Transverse colon (tissue), 4 donors: ENCODE data around the gene CACNA1I. TPM values are rescaled to one million over a fixed set of nuclear protein-coding genes. Genes with fewer than 3 reads are reported as not detected.

Experiments used
- DNase-seq: peaks from one replicate; pipeline ENCODE4 v3.0.0-alpha.2; 2019
- H3K27ac ChIP-seq, 4 donors: fragments of 200-600 bp; sonication (generic); 2 replicates each; pipeline ENCODE4 v1.5.1; 2016 to 2018; ENCODE audit warnings: inconsistent platforms in 4 of 4
- H3K27me3 ChIP-seq: fragments of 200-600 bp; sonication (generic); 2 replicates; pipeline ENCODE4 v1.5.1; 2017; ENCODE audit warnings: inconsistent platforms
- H3K36me3 ChIP-seq, 4 donors: fragments of 200-600 bp; sonication (generic); 2 replicates each; pipeline ENCODE4 v1.5.1; 2017 to 2019; ENCODE audit warnings: inconsistent platforms in 4 of 4
- H3K4me1 ChIP-seq, 4 donors: fragments of 200-600 bp; sonication (generic); 2 replicates each; pipeline ENCODE4 v1.5.1; 2017 to 2020; ENCODE audit warnings: inconsistent platforms in 4 of 4
- H3K4me3 ChIP-seq, 4 donors: fragments of 200-600 bp; sonication (generic); 1 replicate in 1 of 4; 2 replicates in 3 of 4; pipeline versions ENCODE4 v1.5.1 to v1.6.1; 2017 to 2019; ENCODE audit warnings: inconsistent platforms in 4 of 4
- H3K9me3 ChIP-seq, 2 donors: fragments of 200-600 bp; sonication (generic); 2 replicates each; pipeline ENCODE4 v1.5.1; 2017 to 2019; ENCODE audit warnings: inconsistent platforms in 2 of 2
- EP300 ChIP-seq: sonication (generic); formaldehyde crosslinking; IDR thresholded peaks from one replicate; pipeline ENCODE4 v1.6.1; 2017; ENCODE audit warnings: antibody characterized with exemption, low read depth
- POLR2A ChIP-seq: fragments of 450-650 bp; IDR thresholded peaks from one replicate; pipeline ENCODE4 v1.6.1; 2016; ENCODE audit warnings: antibody characterized with exemption, mild to moderate bottlenecking, moderate library complexity
- POLR2AphosphoS5 ChIP-seq, 3 donors: sonication (generic); formaldehyde crosslinking; IDR thresholded peaks; one replicate each; pipeline ENCODE4 v1.6.1; 2016; ENCODE audit warnings: antibody characterized with exemption in 3 of 3
- WGBS, 2 donors: methylation state at CpG; one replicate each; pipeline ENCODE4 v1.1.5; 2018; ENCODE audit warnings: low coverage in 1 of 2; 5-methylcytosine and 5-hydroxymethylcytosine counted together
- in situ Hi-C, 4 donors: fragments of 200-750 bp; cut with MboI; loops; one replicate each; pipeline versions ENCODE4 v1.15.0 to v1.15.1; 2017; ENCODE audit warnings: low sequenced_read_pairs in 3 of 4, low pct_ligation_motif_present in 1 of 4, low pct_unique_long_range_greater_than_20kb in 1 of 4
- intact Hi-C: fragments of 100-400 bp; cut with DNase I; formaldehyde crosslinking; loops from one replicate; pipeline ENCODE4 v1.15.1; 2023; ENCODE audit warnings: low total_unique reads
- total RNA-seq, 4 donors: library from RNA; depleted of rRNA; stranded (reverse); fragments of >200 nt; gene quantifications; one replicate each; pipeline ENCODE4 v1.1.0, GENCODE V29; 2016
- TF ChIP-seq, protein P1 (sequence below), 5 experiments: fragments of 200-600 bp in 3 of 5; fragments of 450-650 bp in 2 of 5; sonication (generic) in 3 of 5; IDR thresholded peaks; 1 replicate in 2 of 5; 2 replicates in 3 of 5; pipeline ENCODE4 v1.5.1; 2016 to 2017; ENCODE audit warnings: antibody characterized with exemption in 5 of 5, inconsistent platforms in 3 of 5, mild to moderate bottlenecking in 2 of 5, moderate library complexity in 1 of 5

Gene CACNA1I
- total RNA-seq, 4 donors from 2014 or later = 0.14 to 1.1 (median 0.66) TPM

DNA sequence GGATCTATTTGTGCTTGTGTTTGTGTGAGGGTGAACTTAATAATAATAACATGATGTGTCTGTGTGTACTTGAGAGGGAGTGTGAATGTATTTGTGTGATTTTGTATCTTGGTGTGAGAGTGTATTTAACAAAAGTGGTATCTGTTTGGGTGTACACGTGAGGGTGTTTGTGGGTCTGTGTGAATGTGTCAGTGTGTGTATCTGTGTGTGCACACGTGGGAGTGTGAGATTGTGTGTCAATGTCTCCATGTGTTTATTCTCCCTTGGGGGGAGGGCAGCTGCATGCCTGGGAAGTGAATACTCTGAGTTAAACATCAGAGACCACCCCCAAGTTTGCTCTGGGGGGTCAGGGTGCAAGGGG lies 23.0 kb upstream of the CACNA1I start:
- in situ Hi-C loops = loop anchor here (5.0 to 25.0 kb wide), 4 partner anchors 385 to 815 kb away; partner anchors contain the start of genes SGSM3 (in 3 of the 4) and CBX7 (in 1 of the 4)
- 23% methylated on average over 2 of the region's 2 CpGs; no CpG with 5 or more reads in 1 of the 2 donors for WGBS, 2 donors
- no peak for TF ChIP-seq POLR2A
- no peak for TF ChIP-seq EP300
- TF ChIP-seq POLR2AphosphoS5 (IDR thresholded peaks at IDR 0.05) = no peak
- TF ChIP-seq, protein P1, sequence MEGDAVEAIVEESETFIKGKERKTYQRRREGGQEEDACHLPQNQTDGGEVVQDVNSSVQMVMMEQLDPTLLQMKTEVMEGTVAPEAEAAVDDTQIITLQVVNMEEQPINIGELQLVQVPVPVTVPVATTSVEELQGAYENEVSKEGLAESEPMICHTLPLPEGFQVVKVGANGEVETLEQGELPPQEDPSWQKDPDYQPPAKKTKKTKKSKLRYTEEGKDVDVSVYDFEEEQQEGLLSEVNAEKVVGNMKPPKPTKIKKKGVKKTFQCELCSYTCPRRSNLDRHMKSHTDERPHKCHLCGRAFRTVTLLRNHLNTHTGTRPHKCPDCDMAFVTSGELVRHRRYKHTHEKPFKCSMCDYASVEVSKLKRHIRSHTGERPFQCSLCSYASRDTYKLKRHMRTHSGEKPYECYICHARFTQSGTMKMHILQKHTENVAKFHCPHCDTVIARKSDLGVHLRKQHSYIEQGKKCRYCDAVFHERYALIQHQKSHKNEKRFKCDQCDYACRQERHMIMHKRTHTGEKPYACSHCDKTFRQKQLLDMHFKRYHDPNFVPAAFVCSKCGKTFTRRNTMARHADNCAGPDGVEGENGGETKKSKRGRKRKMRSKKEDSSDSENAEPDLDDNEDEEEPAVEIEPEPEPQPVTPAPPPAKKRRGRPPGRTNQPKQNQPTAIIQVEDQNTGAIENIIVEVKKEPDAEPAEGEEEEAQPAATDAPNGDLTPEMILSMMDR (IDR thresholded peaks at IDR 0.05) = no peak
- Histone ChIP-seq H3K4me3 (no peak overlapping the region), H3K36me3 (no peaks in the 10 kb centered on the region), H3K9me3 (no peaks in the 10 kb centered on the region), H3K4me1 (no peaks in the 10 kb centered on the region), H3K27me3 (peaks cover 76% of the 10 kb centered on the region), H3K27ac (no peak overlapping the region)
- intact Hi-C loops = no loop called here
- no peak for DNase-seq

DNA sequence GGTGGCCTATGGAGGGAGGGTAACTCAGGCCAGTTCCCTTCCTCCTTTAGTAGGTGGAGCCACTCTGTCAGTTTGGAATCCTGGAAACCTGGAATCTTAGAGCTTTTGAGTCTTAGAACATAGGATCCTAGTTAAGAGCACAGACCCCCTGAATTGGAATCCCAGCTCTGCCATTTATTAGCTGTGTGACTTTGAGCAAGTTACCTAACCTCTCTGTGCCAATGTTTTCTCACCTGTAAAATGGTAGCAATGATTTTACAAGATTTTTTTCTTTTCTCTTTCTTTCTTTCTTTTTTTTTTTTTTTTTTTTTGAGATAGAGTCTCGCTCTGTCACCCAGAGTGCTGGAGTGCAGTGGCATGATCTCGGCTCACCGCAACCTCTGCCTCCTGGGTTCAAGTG lies 17.1 kb upstream of the CACNA1I start:
- Histone ChIP-seq H3K36me3 (no peaks in the 10 kb centered on the region), H3K4me1 (peaks cover 6 to 11% (median 9%) of the 10 kb centered on the region in 4 donors), H3K27ac (no peak overlapping the region), H3K9me3 (no peaks in the 10 kb centered on the region), H3K4me3 (no peak overlapping the region), H3K27me3 (peaks cover 76% of the 10 kb centered on the region)
- no peak for DNase-seq
- TF ChIP-seq, protein P1 (IDR thresholded peaks at IDR 0.05) = no peak
- TF ChIP-seq POLR2AphosphoS5 (IDR thresholded peaks at IDR 0.05) = no peak
- no peak for TF ChIP-seq EP300
- TF ChIP-seq POLR2A = no peak
- intact Hi-C loops (no loop called here), in situ Hi-C loops (no loop called here)
- WGBS, 2 donors = 80 to 100% methylated on average over 2 to 3 of the region's 3 CpGs

DNA sequence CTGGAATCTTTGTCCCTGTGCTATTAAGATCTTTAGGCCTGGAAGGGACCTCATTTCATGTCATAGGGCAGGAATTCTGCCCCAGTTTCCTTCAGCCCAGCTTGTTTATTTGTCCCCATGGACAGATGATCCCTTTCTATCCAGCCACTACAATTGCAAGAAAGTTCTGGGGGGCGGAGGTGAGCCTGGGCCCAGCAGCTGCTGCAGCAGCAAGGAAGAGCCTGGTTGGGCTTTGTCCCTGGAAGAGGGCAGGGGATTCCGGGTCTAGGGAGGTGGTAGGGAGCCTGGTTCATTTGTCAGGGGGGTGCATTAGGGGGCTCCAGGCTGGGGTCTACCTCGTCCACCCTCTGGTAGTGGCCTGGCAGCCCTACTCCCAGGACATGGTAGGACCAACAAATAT lies 16.4 kb upstream of the CACNA1I start:
- Histone ChIP-seq H3K27ac (no peak overlapping the region), H3K36me3 (no peaks in the 10 kb centered on the region), H3K4me1 (peaks cover 6 to 13% (median 10%) of the 10 kb centered on the region in 4 donors), H3K9me3 (no peaks in the 10 kb centered on the region), H3K4me3 (no peak overlapping the region), H3K27me3 (peaks cover 76% of the 10 kb centered on the region)
- 70 to 72% methylated on average over 2 to 3 of the region's 3 CpGs for WGBS, 2 donors
- TF ChIP-seq POLR2AphosphoS5 (IDR thresholded peaks at IDR 0.05) (no peak), POLR2A (no peak), EP300 (no peak)
- TF ChIP-seq, protein P1 (IDR thresholded peaks at IDR 0.05) = no peak
- in situ Hi-C loops (no loop called here), intact Hi-C loops (no loop called here)
- DNase-seq = no peak

DNA sequence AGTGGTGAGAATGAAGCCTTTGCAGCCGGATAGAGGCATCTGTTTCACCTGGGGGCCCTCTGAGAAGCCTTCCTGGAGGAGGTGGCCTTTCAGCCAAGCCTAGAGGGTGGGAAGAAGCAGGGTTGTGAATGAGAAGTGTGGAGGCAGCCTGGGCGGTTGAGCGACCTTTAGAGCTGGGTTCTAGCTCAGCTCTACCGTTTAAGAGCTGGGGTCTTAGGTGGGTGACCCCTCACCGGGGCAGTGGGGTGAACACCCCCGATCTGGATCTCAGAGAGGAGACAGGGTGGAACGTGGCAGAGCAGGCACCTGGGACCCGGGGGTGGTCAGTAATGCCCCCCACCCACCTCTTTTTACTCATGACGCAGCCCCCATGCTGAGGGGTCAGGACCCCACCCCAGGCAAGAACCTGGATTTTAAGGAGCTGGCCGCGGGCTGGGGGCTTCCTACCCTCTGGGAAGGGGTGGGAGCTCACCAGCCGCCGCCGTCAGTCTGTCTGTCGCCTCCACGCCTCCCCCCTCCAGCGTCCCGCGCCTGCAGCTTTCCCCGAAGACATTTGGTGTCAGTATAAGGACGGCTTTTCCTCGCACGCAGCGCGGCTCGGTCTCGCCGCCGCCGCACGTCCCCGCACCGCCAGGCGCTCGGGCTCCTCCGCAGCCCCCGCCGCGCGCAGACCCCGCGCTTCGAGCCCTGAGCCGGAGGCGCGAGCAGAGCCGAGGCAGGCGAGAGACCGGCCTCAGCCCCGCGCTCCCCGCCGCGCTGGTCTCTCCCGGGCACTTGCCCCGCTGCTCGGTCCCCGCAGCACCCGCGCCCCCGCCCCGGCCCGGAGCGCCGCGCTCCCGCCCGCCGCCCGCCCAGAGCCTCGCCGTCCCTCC lies 13.3 kb upstream of the CACNA1I start:
- H3K9me3 ChIP-seq = no peaks in the 10 kb centered on the region
- H3K4me1 ChIP-seq = peaks cover 6 to 13% (median 10%) of the 10 kb centered on the region in 4 donors
- intact Hi-C loops = no loop called here
- no peak for TF ChIP-seq POLR2A
- TF ChIP-seq, protein P1 (IDR thresholded peaks at IDR 0.05) = no peak
- TF ChIP-seq POLR2AphosphoS5 (IDR thresholded peaks at IDR 0.05) = no peak
- no peak for TF ChIP-seq EP300
- WGBS, 2 donors = 12 to 17% methylated on average over 1 to 45 of the region's 72 CpGs
- H3K27ac ChIP-seq = no peak overlapping the region
- in situ Hi-C loops = no loop called here
- H3K36me3 ChIP-seq = no peaks in the 10 kb centered on the region
- H3K4me3 ChIP-seq = peak overlapping the region in 1 of 4 donors; percentile 34
- peaks cover 71% of the 10 kb centered on the region for H3K27me3 ChIP-seq
- DNase-seq = no peak
